Measurements from ENCODE around the gene DYNC2H1.
"Not testable (repeated sequence)": the region's sequence is repeated elsewhere in the genome, so short reads cannot be mapped to it uniquely, and the experiment has no call there.

The DYNC2H1 gene

DNA sequence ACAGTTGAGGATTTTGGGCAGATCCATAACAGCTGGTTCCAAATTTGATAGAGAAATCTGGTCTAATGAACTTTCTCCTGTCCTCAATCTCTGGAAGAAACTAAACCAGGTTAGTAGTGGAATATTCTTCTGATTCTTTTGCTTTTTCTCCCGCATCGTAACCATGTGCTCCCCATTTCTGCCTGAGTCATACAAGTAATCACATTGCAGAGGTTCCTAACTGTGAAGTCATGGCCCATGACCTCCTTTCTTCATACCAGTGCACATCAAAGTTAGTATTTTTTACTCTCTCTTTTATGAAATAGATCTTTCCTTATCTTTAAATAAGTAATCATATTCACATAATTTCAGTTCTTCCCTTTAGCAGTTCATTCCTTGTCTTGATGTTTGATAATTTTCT, 249.0 kb downstream of the DYNC2H1 start:
- Histone ChIP-seq H3K9me3 (ENCODE audit: control insufficient read depth, insufficient read depth, low read length) (no peaks in the 10 kb centered on the region), H3K36me3 (ENCODE audit: control insufficient read depth, insufficient read depth, low read length) (no peaks in the 10 kb centered on the region), H3K27ac (ENCODE audit: low read length) (no peak overlapping the region), H3K4me3 (ENCODE audit: low read length) (no peak overlapping the region), H3K4me1 (ENCODE audit: control insufficient read depth, insufficient read depth, low read length) (no peaks in the 10 kb centered on the region), H3K27me3 (ENCODE audit: control insufficient read depth, insufficient read depth, low read length) (no peaks in the 10 kb centered on the region)
- no peak for DNase-seq (ENCODE audit: low read depth, low spot score)
- whole genome bisulfite sequencing (ENCODE audit: insufficient coverage, insufficient read length): no CpG with 5 or more reads among the region's 2 CpGs

DNA sequence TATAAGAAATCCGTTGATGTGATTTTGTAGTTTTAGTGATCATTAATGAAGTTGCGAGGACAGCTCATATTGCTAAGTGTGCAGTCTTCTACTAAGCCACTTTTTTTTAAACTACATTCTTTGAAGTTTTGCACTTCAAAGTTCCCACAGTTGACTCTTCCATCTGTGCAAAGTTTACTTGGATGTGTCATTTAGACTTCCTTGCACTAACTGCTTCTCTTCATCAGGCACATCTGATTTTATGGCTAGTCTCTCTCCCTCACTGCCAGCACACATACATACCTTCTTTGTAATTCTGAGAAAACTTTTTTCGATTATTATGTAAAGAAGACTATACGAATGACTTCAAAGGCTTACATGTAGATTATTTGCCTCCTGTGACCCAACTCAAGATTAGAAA, 250.0 kb downstream of the DYNC2H1 start:
- H3K27me3 ChIP-seq (ENCODE audit: control insufficient read depth, insufficient read depth, low read length): no peaks in the 10 kb centered on the region
- H3K4me3 ChIP-seq (ENCODE audit: low read length): no peak overlapping the region
- DNase-seq (ENCODE audit: low read depth, low spot score): no peak
- no CpG with 5 or more reads among the region's 4 CpGs for WGBS (ENCODE audit: insufficient coverage, insufficient read length)
- no peaks in the 10 kb centered on the region for H3K9me3 ChIP-seq (ENCODE audit: control insufficient read depth, insufficient read depth, low read length)
- no peaks in the 10 kb centered on the region for H3K36me3 ChIP-seq (ENCODE audit: control insufficient read depth, insufficient read depth, low read length)
- no peak overlapping the region for H3K27ac ChIP-seq (ENCODE audit: low read length)
- no peaks in the 10 kb centered on the region for H3K4me1 ChIP-seq (ENCODE audit: control insufficient read depth, insufficient read depth, low read length)

DNA sequence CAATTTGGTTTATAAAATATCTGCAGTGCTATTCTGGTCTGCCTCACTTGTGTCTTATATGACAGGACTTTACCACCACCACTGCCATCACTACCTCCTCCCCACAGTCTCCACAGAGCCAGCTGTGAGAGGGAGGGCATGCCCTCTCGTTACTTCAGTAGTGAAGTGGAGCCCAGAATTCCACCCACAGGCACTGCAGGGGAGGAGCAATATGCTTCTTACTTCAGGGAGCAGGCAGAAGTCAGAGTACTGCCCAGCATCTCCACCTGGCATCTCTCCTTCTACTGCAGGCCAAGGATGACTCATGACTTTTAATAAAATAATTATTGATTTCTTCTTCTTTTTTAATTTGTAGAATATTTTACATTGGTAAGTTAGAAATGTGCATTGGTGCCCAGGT, 255.5 kb downstream of the DYNC2H1 start:
- H3K27ac ChIP-seq (ENCODE audit: low read length): no peak overlapping the region
- H3K27me3 ChIP-seq (ENCODE audit: control insufficient read depth, insufficient read depth, low read length): no peaks in the 10 kb centered on the region
- no peaks in the 10 kb centered on the region for H3K9me3 ChIP-seq (ENCODE audit: control insufficient read depth, insufficient read depth, low read length)
- H3K36me3 ChIP-seq (ENCODE audit: control insufficient read depth, insufficient read depth, low read length): no peaks in the 10 kb centered on the region
- H3K4me3 ChIP-seq (ENCODE audit: low read length): no peak overlapping the region
- WGBS (ENCODE audit: insufficient coverage, insufficient read length): no CpG with 5 or more reads among the region's 1 CpG
- no peak for DNase-seq (ENCODE audit: low read depth, low spot score)
- H3K4me1 ChIP-seq (ENCODE audit: control insufficient read depth, insufficient read depth, low read length): no peaks in the 10 kb centered on the region

DNA sequence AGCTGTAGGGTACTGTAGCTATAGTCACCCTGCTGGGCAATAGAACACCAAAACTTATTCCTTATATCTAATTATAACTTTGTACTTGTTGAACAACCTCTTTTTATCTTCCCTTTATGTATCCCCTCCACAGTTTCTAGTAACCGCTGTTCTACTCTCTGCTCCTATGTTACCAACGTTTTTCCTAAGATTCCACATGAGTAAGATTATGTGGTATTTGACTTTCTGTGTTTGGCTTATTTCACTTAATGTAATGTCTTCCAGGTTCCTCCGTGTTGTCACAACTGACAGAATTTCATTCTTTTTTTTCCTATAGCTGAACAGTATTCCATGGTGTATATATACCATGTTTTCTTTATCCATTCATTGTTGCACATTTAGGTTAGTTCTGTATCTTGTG, 258.4 kb downstream of the DYNC2H1 start:
- no peaks in the 10 kb centered on the region for H3K4me1 ChIP-seq (ENCODE audit: control insufficient read depth, insufficient read depth, low read length)
- no peak overlapping the region for H3K27ac ChIP-seq (ENCODE audit: low read length)
- no peaks in the 10 kb centered on the region for H3K36me3 ChIP-seq (ENCODE audit: control insufficient read depth, insufficient read depth, low read length)
- H3K4me3 ChIP-seq (ENCODE audit: low read length): no peak overlapping the region
- no peaks in the 10 kb centered on the region for H3K9me3 ChIP-seq (ENCODE audit: control insufficient read depth, insufficient read depth, low read length)
- WGBS (ENCODE audit: insufficient coverage, insufficient read length): no CpG with 5 or more reads among the region's 3 CpGs
- DNase-seq (ENCODE audit: low read depth, low spot score): no peak
- no peaks in the 10 kb centered on the region for H3K27me3 ChIP-seq (ENCODE audit: control insufficient read depth, insufficient read depth, low read length)

DNA sequence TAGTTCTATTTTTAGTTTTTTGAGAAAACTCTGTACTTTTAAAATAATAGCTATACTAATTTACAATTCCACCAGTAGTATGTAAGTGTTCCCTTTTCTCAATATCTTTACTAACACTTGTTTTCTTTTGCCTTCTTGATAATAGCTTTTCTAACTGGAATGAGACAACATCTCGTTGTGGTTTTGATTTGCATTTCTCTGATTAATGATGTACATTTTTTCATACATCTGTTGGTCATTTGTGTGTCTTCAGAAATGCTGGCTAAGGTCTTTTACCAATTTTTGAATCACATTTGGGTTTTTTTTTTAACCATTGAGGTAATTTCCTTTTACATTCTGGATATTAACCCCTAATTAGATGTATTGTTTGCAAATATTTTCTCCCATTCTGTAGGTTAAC, 258.9 kb downstream of the DYNC2H1 start:
- no peaks in the 10 kb centered on the region for H3K27me3 ChIP-seq (ENCODE audit: control insufficient read depth, insufficient read depth, low read length)
- no peak for DNase-seq (ENCODE audit: low read depth, low spot score)
- H3K27ac ChIP-seq (ENCODE audit: low read length): no peak overlapping the region
- H3K36me3 ChIP-seq (ENCODE audit: control insufficient read depth, insufficient read depth, low read length): no peaks in the 10 kb centered on the region
- H3K9me3 ChIP-seq (ENCODE audit: control insufficient read depth, insufficient read depth, low read length): no peaks in the 10 kb centered on the region
- no peaks in the 10 kb centered on the region for H3K4me1 ChIP-seq (ENCODE audit: control insufficient read depth, insufficient read depth, low read length)
- WGBS (ENCODE audit: insufficient coverage, insufficient read length): no CpG with 5 or more reads among the region's 1 CpG
- no peak overlapping the region for H3K4me3 ChIP-seq (ENCODE audit: low read length)

DNA sequence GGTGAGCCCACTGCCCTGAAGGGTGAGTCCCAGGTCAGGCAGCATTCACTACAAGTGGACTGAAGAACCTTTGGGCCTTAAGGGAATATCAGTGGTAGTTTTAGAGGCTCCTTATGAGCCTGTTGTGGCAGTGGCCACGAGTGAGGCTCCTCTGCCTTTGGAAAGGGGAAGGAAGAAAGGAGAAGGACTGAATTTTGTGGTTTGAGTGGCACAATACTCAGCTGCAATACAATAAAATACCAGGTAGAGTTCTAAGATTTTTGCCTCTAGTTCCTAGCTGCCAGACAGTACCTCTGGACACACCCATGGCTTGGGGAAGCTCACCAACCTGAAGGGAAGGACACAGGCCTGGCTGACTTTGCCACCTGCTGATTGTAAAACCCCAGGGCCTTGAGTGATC, 260.9 kb downstream of the DYNC2H1 start:
- no CpG with 5 or more reads among the region's 1 CpG for WGBS (ENCODE audit: insufficient coverage, insufficient read length)
- H3K4me3 ChIP-seq (ENCODE audit: low read length): no peak overlapping the region
- H3K36me3 ChIP-seq (ENCODE audit: control insufficient read depth, insufficient read depth, low read length): no peaks in the 10 kb centered on the region
- DNase-seq (ENCODE audit: low read depth, low spot score): no peak
- H3K27me3 ChIP-seq (ENCODE audit: control insufficient read depth, insufficient read depth, low read length): no peaks in the 10 kb centered on the region
- H3K27ac ChIP-seq (ENCODE audit: low read length): no peak overlapping the region
- H3K4me1 ChIP-seq (ENCODE audit: control insufficient read depth, insufficient read depth, low read length): no peaks in the 10 kb centered on the region
- H3K9me3 ChIP-seq (ENCODE audit: control insufficient read depth, insufficient read depth, low read length): no peaks in the 10 kb centered on the region

DNA sequence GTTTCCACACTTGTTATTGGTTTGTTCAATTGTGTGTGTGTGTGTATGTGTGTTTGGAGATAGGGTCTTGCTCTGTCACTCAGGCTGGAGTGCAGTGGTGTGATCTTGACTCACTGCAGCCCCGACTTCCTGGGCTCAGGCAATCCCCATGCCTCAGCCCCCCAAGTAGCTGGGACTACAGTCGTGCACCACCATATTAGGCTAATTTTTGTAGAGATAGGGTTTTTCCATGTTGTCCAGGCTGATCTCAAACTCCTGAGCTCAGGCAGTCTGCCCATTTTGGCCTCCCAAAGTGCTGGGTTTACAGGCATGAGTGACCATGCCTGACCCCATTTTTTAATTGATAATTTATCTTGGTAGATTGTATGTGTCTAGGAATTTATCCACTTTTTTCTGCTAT, 263.7 kb downstream of the DYNC2H1 start:
- Histone ChIP-seq H3K4me3 (ENCODE audit: low read length) (no peak overlapping the region), H3K4me1 (ENCODE audit: control insufficient read depth, insufficient read depth, low read length) (no peaks in the 10 kb centered on the region), H3K27ac (ENCODE audit: low read length) (no peak overlapping the region), H3K36me3 (ENCODE audit: control insufficient read depth, insufficient read depth, low read length) (no peaks in the 10 kb centered on the region), H3K27me3 (ENCODE audit: control insufficient read depth, insufficient read depth, low read length) (no peaks in the 10 kb centered on the region), H3K9me3 (ENCODE audit: control insufficient read depth, insufficient read depth, low read length) (no peaks in the 10 kb centered on the region)
- DNase-seq (ENCODE audit: low read depth, low spot score): no peak
- WGBS (ENCODE audit: insufficient coverage, insufficient read length): no CpG with 5 or more reads among the region's 2 CpGs

DNA sequence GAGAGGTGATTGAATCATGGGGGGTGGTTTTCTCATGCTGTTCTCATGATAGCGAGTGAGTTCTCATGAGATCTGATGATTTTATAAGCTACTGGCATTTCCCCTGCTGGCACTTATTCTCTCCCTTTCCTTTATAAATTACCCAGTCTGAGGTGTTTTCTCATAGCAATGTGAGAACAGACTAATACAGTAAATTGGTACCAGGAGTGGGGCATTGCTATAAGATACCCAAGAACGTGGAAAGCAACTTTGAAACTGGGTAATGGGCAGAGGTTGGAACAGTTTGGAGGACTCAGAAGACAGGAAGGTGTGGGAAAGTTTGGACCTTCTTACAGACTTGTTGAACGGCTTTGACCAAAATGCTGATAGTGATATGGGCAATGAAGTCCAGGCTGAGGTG, 265.0 kb downstream of the DYNC2H1 start:
- H3K4me3 ChIP-seq (ENCODE audit: low read length); DNase-seq (ENCODE audit: low read depth, low spot score); H3K4me1 ChIP-seq (ENCODE audit: control insufficient read depth, insufficient read depth, low read length); H3K27me3 ChIP-seq (ENCODE audit: control insufficient read depth, insufficient read depth, low read length); H3K27ac ChIP-seq (ENCODE audit: low read length); H3K9me3 ChIP-seq (ENCODE audit: control insufficient read depth, insufficient read depth, low read length); H3K36me3 ChIP-seq (ENCODE audit: control insufficient read depth, insufficient read depth, low read length): not testable (repeated sequence)
- WGBS (ENCODE audit: insufficient coverage, insufficient read length): no CpG with 5 or more reads among the region's 3 CpGs

DNA sequence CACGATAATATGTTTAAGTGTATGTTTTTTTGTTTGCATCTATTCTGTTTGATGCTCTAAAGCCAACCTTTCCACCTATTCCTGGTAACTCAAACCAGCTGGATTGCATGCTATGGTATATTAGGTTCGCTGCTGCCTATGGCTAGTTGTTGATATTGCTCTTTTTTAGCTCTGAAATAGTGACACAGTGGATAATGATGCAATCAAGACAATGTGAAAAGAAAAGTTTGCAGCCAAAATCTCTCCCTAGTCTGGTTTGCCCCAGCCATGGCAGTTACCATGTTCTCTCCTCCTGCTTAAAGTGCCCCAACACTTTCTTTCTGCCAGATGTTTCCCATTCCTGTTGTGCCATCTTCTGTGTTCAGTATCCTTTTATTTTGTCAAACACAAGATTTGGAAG, 269.7 kb downstream of the DYNC2H1 start:
- no peaks in the 10 kb centered on the region for H3K9me3 ChIP-seq (ENCODE audit: control insufficient read depth, insufficient read depth, low read length)
- no peak overlapping the region for H3K4me3 ChIP-seq (ENCODE audit: low read length)
- H3K27ac ChIP-seq (ENCODE audit: low read length): no peak overlapping the region
- H3K36me3 ChIP-seq (ENCODE audit: control insufficient read depth, insufficient read depth, low read length): no peaks in the 10 kb centered on the region
- no peak for DNase-seq (ENCODE audit: low read depth, low spot score)
- no peaks in the 10 kb centered on the region for H3K27me3 ChIP-seq (ENCODE audit: control insufficient read depth, insufficient read depth, low read length)
- no peaks in the 10 kb centered on the region for H3K4me1 ChIP-seq (ENCODE audit: control insufficient read depth, insufficient read depth, low read length)
- no CpG with 5 or more reads among the region's 2 CpGs for WGBS (ENCODE audit: insufficient coverage, insufficient read length)

DNA sequence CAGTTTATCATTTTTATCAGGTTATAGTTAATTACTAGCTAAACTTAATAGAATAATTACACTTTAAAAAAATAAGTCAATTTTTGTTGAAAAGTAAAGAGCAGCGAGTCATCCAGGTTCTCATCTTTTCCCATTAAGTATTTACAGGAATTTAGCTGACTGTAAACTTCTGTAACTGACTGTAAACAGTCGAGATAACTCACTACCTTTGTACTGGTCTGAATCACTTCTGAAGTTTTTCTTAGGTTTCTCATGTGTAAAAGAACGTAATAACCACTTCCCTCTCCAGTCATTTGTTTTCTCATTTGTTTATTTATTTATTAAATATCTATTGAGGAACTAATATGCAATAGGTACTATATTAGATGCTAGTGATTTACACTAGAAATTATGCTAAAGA, 270.8 kb downstream of the DYNC2H1 start:
- WGBS (ENCODE audit: insufficient coverage, insufficient read length): no CpG with 5 or more reads among the region's 3 CpGs
- Histone ChIP-seq H3K4me3 (ENCODE audit: low read length) (no peak overlapping the region), H3K36me3 (ENCODE audit: control insufficient read depth, insufficient read depth, low read length) (no peaks in the 10 kb centered on the region), H3K27ac (ENCODE audit: low read length) (no peak overlapping the region), H3K9me3 (ENCODE audit: control insufficient read depth, insufficient read depth, low read length) (no peaks in the 10 kb centered on the region), H3K4me1 (ENCODE audit: control insufficient read depth, insufficient read depth, low read length) (no peaks in the 10 kb centered on the region), H3K27me3 (ENCODE audit: control insufficient read depth, insufficient read depth, low read length) (no peaks in the 10 kb centered on the region)
- DNase-seq (ENCODE audit: low read depth, low spot score): no peak

DNA sequence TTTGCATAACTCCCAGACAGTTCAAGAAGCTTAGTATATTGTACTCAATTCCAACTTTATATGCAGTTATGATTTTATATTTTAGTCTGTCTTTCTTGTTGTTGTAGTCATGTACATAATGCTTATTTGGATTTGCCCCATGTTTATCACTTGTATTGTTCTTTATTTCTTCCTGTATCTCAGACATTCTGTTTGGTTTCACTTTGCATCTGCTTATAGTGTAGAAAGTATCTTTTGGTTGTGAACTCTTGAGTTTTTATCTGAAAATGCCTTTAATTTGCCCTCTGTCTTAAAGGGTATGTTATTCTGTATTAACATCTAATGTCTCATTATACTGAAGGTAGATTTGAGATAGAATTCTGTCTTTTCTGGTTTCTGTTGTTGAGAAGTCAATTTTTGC, 275.4 kb downstream of the DYNC2H1 start:
- Histone ChIP-seq H3K9me3 (ENCODE audit: control insufficient read depth, insufficient read depth, low read length) (no peaks in the 10 kb centered on the region), H3K4me3 (ENCODE audit: low read length) (no peak overlapping the region), H3K4me1 (ENCODE audit: control insufficient read depth, insufficient read depth, low read length) (no peaks in the 10 kb centered on the region), H3K27ac (ENCODE audit: low read length) (no peak overlapping the region), H3K27me3 (ENCODE audit: control insufficient read depth, insufficient read depth, low read length) (no peaks in the 10 kb centered on the region), H3K36me3 (ENCODE audit: control insufficient read depth, insufficient read depth, low read length) (no peaks in the 10 kb centered on the region)
- no peak for DNase-seq (ENCODE audit: low read depth, low spot score)

All from iPS DF 6.9 (cell line).